Mesenchymal stem cell (in vitro differentiated cells and primary cell): ENCODE data around the gene KRTAP12-4.

Source experiments
- DNase-seq: peaks from one replicate; pipeline ENCODE4 v3.0.0-alpha.2; 2013
- H2AFZ ChIP-seq: one replicate; pipeline ENCODE4 v1.6.1; 2013; ENCODE audit warnings: low read depth, mild to moderate bottlenecking, control low read depth, inconsistent platforms, low read length, moderate library complexity
- H2AK5ac ChIP-seq: 2 replicates; pipeline ENCODE4 v1.6.1; 2013; ENCODE audit warnings: low read length, moderate library complexity, mild to moderate bottlenecking, inconsistent platforms; ENCODE audit not compliant: severe bottlenecking
- H2BK120ac ChIP-seq: one replicate; pipeline ENCODE4 v1.6.1; 2013; ENCODE audit warnings: low read depth, mild to moderate bottlenecking, inconsistent platforms, low read length, moderate library complexity
- H2BK12ac ChIP-seq, 2 experiments: one replicate each; pipeline ENCODE4 v1.6.1; 2013; ENCODE audit warnings: inconsistent platforms in 2 of 2, low read length in 2 of 2, mild to moderate bottlenecking in 2 of 2, moderate library complexity in 2 of 2, control low read depth in 1 of 2
- H2BK15ac ChIP-seq: one replicate; pipeline ENCODE4 v1.6.1; 2013; ENCODE audit warnings: mild to moderate bottlenecking, low read depth, inconsistent platforms; ENCODE audit not compliant: poor library complexity, severe bottlenecking
- H2BK5ac ChIP-seq: 2 replicates; pipeline ENCODE4 v1.6.1; 2013; ENCODE audit warnings: low read depth, mild to moderate bottlenecking, low read length, control low read depth, inconsistent platforms; ENCODE audit not compliant: poor library complexity, severe bottlenecking
- H3K14ac ChIP-seq, 2 experiments: one replicate each; pipeline ENCODE4 v1.6.1; 2013; ENCODE audit warnings: inconsistent platforms in 2 of 2, low read length in 2 of 2, control low read depth in 1 of 2, mild to moderate bottlenecking in 1 of 2, moderate library complexity in 1 of 2
- H3K18ac ChIP-seq, 2 experiments: one replicate each; pipeline ENCODE4 v1.6.1; 2013; ENCODE audit warnings: inconsistent platforms in 2 of 2, low read length in 2 of 2, control low read depth in 1 of 2, low read depth in 1 of 2, mild to moderate bottlenecking in 1 of 2
- H3K23ac ChIP-seq, 2 experiments: one replicate each; pipeline ENCODE4 v1.6.1; 2013; ENCODE audit warnings: inconsistent platforms in 2 of 2, low read length in 2 of 2, mild to moderate bottlenecking in 2 of 2, moderate library complexity in 2 of 2, control low read depth in 1 of 2
- H3K27ac ChIP-seq: 2 replicates; pipeline ENCODE4 v1.5.1; 2013; ENCODE audit warnings: mild to moderate bottlenecking, moderate library complexity, low read length, control low read depth, inconsistent platforms; ENCODE audit not compliant: poor library complexity, severe bottlenecking
- H3K27me3 ChIP-seq, 2 experiments: 2 replicates each; pipeline versions ENCODE4 v1.6.1 to v1.7.0; 2013; ENCODE audit warnings: low read length in 2 of 2, mild to moderate bottlenecking in 2 of 2, moderate library complexity in 2 of 2, control low read depth in 1 of 2, inconsistent platforms in 1 of 2; ENCODE audit not compliant: control insufficient read depth in 1 of 2, insufficient read depth in 1 of 2
- H3K36me3 ChIP-seq, 2 experiments: 2 replicates each; pipeline versions ENCODE4 v1.6.1 to v1.7.0; 2013; ENCODE audit warnings: low read length in 2 of 2, control low read depth in 1 of 2, inconsistent platforms in 1 of 2, low read depth in 1 of 2, mild to moderate bottlenecking in 1 of 2; ENCODE audit not compliant: insufficient read depth in 2 of 2, control insufficient read depth in 1 of 2
- H3K4ac ChIP-seq, 2 experiments: one replicate each; pipeline ENCODE4 v1.6.1; 2013; ENCODE audit warnings: inconsistent platforms in 2 of 2, low read length in 2 of 2, mild to moderate bottlenecking in 2 of 2, moderate library complexity in 2 of 2, control low read depth in 1 of 2, low read depth in 1 of 2
- H3K4me1 ChIP-seq: 2 replicates; pipeline ENCODE4 v1.6.1; 2013; ENCODE audit warnings: low read depth, low read length, control low read depth; ENCODE audit not compliant: control insufficient read depth, insufficient read depth
- H3K4me2 ChIP-seq: 2 replicates; pipeline ENCODE4 v1.6.1; 2013; ENCODE audit warnings: low read length, mild to moderate bottlenecking, inconsistent platforms; ENCODE audit not compliant: poor library complexity, severe bottlenecking
- H3K4me3 ChIP-seq, 2 experiments: 2 replicates each; pipeline versions ENCODE4 v1.5.1 to v1.7.0; 2013; ENCODE audit warnings: low read length in 2 of 2, mild to moderate bottlenecking in 2 of 2, control low read depth in 1 of 2, low read depth in 1 of 2; ENCODE audit not compliant: insufficient read depth in 1 of 2
- H3K79me1 ChIP-seq: replicated peaks from 2 replicates; pipeline ENCODE4 v1.6.1; 2013; ENCODE audit warnings: mild to moderate bottlenecking, control low read depth, low read length, inconsistent platforms; ENCODE audit not compliant: poor library complexity, severe bottlenecking
- H3K9ac ChIP-seq: 2 replicates; pipeline ENCODE4 v1.7.0; 2013; ENCODE audit warnings: mild to moderate bottlenecking, low read length, moderate library complexity
- H3K9me3 ChIP-seq: 2 replicates; pipeline ENCODE4 v1.7.0; 2013; ENCODE audit warnings: mild to moderate bottlenecking, low read length; ENCODE audit not compliant: control insufficient read depth
- H4K8ac ChIP-seq: one replicate; pipeline ENCODE4 v1.6.1; 2013; ENCODE audit warnings: inconsistent platforms, mild to moderate bottlenecking, low read length, moderate library complexity
- H4K91ac ChIP-seq: one replicate; pipeline ENCODE4 v1.6.1; 2013; ENCODE audit warnings: mild to moderate bottlenecking, low read length, inconsistent platforms
- WGBS: methylation state at CpG from one replicate; pipeline ENCODE4 v1.1.7; 2013; ENCODE audit warnings: mixed read lengths; 5-methylcytosine and 5-hydroxymethylcytosine counted together

KRTAP12-4 gene

GRCh38 chr21:44637018-44637850, 17.2 kb downstream of the KRTAP12-4 start, which contains the start of gene KRTAP10-10:
TSS of gene KRTAP10-10 (plus strand) at chr21:44637356. CDS start at chr21:44637418, 62 bp downstream.
- Histone ChIP-seq H2AK5ac (no peak within 1 kb of the TSS), H2BK15ac (no peak within 1 kb of the TSS), H3K27ac (no peak within 1 kb of the TSS), H2AFZ (no peak within 1 kb of the TSS), H2BK12ac (no peak within 1 kb of the TSS), H4K91ac (no peak within 1 kb of the TSS), H3K14ac (no peak within 1 kb of the TSS), H3K27me3 (peaks cover 0 to 14% of the 10 kb centered on the region in 2 experiments), H3K4me3 (no peak within 1 kb of the TSS), H3K79me1 (no peaks in the 10 kb centered on the region), H3K4me2 (no peak within 1 kb of the TSS), H4K8ac (no peak within 1 kb of the TSS), H3K9ac (no peak within 1 kb of the TSS), H3K4me1 (no peaks in the 10 kb centered on the region), H2BK5ac (no peak within 1 kb of the TSS), H3K36me3 (no peaks in the 10 kb centered on the region), H3K9me3 (peaks cover 31% of the 10 kb centered on the region), H3K18ac (no peak within 1 kb of the TSS), H3K23ac (no peak within 1 kb of the TSS), H3K4ac (no peak within 1 kb of the TSS), H2BK120ac (no peak within 1 kb of the TSS)
- no peak for DNase-seq
- 80% methylated on average over 18 of the region's 21 CpGs for WGBS

- no peak for DNase-seq
- no peak overlapping the region for H4K91ac ChIP-seq
- peaks cover 34% of the 10 kb centered on the region for H3K9me3 ChIP-seq
- H3K27me3 ChIP-seq = peaks cover 0 to 14% of the 10 kb centered on the region in 2 experiments
- no peak overlapping the region for H3K18ac ChIP-seq
- no peak overlapping the region for H3K4me3 ChIP-seq
- no peaks in the 10 kb centered on the region for H3K36me3 ChIP-seq
- no peak overlapping the region for H3K4me2 ChIP-seq
- H3K27ac ChIP-seq = no peak overlapping the region
- no peak overlapping the region for H3K9ac ChIP-seq
- H3K4ac ChIP-seq = no peak overlapping the region
- no peaks in the 10 kb centered on the region for H3K79me1 ChIP-seq
- H3K4me1 ChIP-seq = no peaks in the 10 kb centered on the region
- no peak overlapping the region for H2BK5ac ChIP-seq
- no peak overlapping the region for H2BK15ac ChIP-seq
- no peak overlapping the region for H2AFZ ChIP-seq
- no peak overlapping the region for H3K23ac ChIP-seq
- no peak overlapping the region for H2BK120ac ChIP-seq
- no peak overlapping the region for H3K14ac ChIP-seq
- no peak overlapping the region for H4K8ac ChIP-seq
- no peak overlapping the region for H2BK12ac ChIP-seq
- 78% methylated on average over 14 of the region's 15 CpGs for WGBS
- no peak overlapping the region for H2AK5ac ChIP-seq
Observed at GRCh38 chr21:44636209-44637017, 18.0 kb downstream of the KRTAP12-4 start.

- no peak overlapping the region for H3K18ac ChIP-seq
- no peak overlapping the region for H3K23ac ChIP-seq
- no peak overlapping the region for H3K4me2 ChIP-seq
- H4K91ac ChIP-seq = no peak overlapping the region
- H2AK5ac ChIP-seq = no peak overlapping the region
- no peak overlapping the region for H2BK15ac ChIP-seq
- no peak overlapping the region for H4K8ac ChIP-seq
- H3K9ac ChIP-seq = no peak overlapping the region
- H3K9me3 ChIP-seq = peaks cover 28% of the 10 kb centered on the region
- no peak overlapping the region for H2BK5ac ChIP-seq
- no peak overlapping the region for H3K4me3 ChIP-seq
- H2AFZ ChIP-seq = no peak overlapping the region
- no peaks in the 10 kb centered on the region for H3K79me1 ChIP-seq
- H3K4ac ChIP-seq = no peak overlapping the region
- WGBS = no CpG with 5 or more reads among the region's 1 CpG
- no peaks in the 10 kb centered on the region for H3K4me1 ChIP-seq
- no peak overlapping the region for H2BK12ac ChIP-seq
- no peak overlapping the region for H3K14ac ChIP-seq
- no peak overlapping the region for H3K27ac ChIP-seq
- H3K27me3 ChIP-seq = peaks cover 0 to 8% of the 10 kb centered on the region in 2 experiments
- H2BK120ac ChIP-seq = no peak overlapping the region
- no peaks in the 10 kb centered on the region for H3K36me3 ChIP-seq
- DNase-seq = no peak
Observed at GRCh38 chr21:44632067-44632466, 22.4 kb downstream of the KRTAP12-4 start.

- Histone ChIP-seq H3K4me3 (no peak overlapping the region), H3K18ac (no peak overlapping the region), H4K91ac (no peak overlapping the region), H3K79me1 (no peaks in the 10 kb centered on the region), H3K4me2 (no peak overlapping the region), H2BK5ac (no peak overlapping the region), H3K27me3 (no peaks in the 10 kb centered on the region), H3K9me3 (peaks cover 35% of the 10 kb centered on the region), H2AK5ac (no peak overlapping the region), H3K9ac (no peak overlapping the region), H3K27ac (no peak overlapping the region), H2AFZ (no peak overlapping the region), H3K4me1 (no peaks in the 10 kb centered on the region), H2BK12ac (no peak overlapping the region), H3K23ac (no peak overlapping the region), H3K4ac (no peak overlapping the region), H4K8ac (no peak overlapping the region), H3K14ac (no peak overlapping the region), H2BK15ac (no peak overlapping the region), H3K36me3 (no peaks in the 10 kb centered on the region), H2BK120ac (no peak overlapping the region)
- DNase-seq = no peak
- no CpG with 5 or more reads among the region's 2 CpGs for WGBS
Observed at GRCh38 chr21:44630440-44630839, 24.0 kb downstream of the KRTAP12-4 start.
